A549 (cell line): ENCODE results near the gene ADRB1. TPM values are rescaled to one million over a fixed set of nuclear protein-coding genes. Genes with fewer than 3 reads are reported as not detected.

Experiments
- ATAC-seq, 2 experiments: fragments of 200-7000 bp in 1 of 2; fragments of >200 bp in 1 of 2; cut with Nextera tagmentation in 1 of 2; cut with Tn5 transposase in 1 of 2; 3 replicates each; pipeline versions ENCODE4 v1.8.0 to v1.9.1; 2018 to 2020; ENCODE audit warnings: mild to moderate bottlenecking in 1 of 2, moderate library complexity in 1 of 2
- CTCF ChIA-PET: fragments of 300-600 bp; sonication (Branson Sonifier 250); formaldehyde crosslinking; extraction: SDS; loops from one replicate; lab custom pipeline; 2021; ENCODE audit warnings: antibody characterized with exemption, inconsistent platforms; lab: Yijun Ruan, JAX
- POLR2A ChIA-PET: fragments of 350-600 bp; formaldehyde crosslinking; extraction: SDS; loops from one replicate; lab custom pipeline; 2021; ENCODE audit warnings: antibody characterized with exemption, inconsistent platforms; lab: Yijun Ruan, JAX
- DNase-seq, 2 experiments: peaks; one replicate each; pipeline versions ENCODE4 v3.0.0 to v3.0.0-alpha.2; 2011 to 2016; ENCODE audit warnings: low read depth in 1 of 2, low spot score in 1 of 2
- FAIRE-seq: peaks from 2 replicates; lab custom pipeline; 2011; peaks lifted over from hg19 to GRCh38; lab: Jason Lieb, UNC
- H3K27ac ChIP-seq, 2 experiments: fragments of >200 bp; sonication (Bioruptor Twin); formaldehyde crosslinking; 3 replicates each; pipeline ENCODE4 v1.5.1; 2016 to 2017
- H3K4me1 ChIP-seq: fragments of >200 bp; sonication (Bioruptor Twin); formaldehyde crosslinking; 3 replicates; pipeline ENCODE4 v1.6.1; 2016
- H3K4me2 ChIP-seq: fragments of >200 bp; sonication (Bioruptor Twin); formaldehyde crosslinking; 3 replicates; pipeline ENCODE4 v1.6.1; 2016
- H3K4me3 ChIP-seq: fragments of >200 bp; sonication (Bioruptor Twin); formaldehyde crosslinking; 3 replicates; pipeline ENCODE4 v1.5.1; 2016
- H3K9me3 ChIP-seq: fragments of >200 bp; sonication (Bioruptor Twin); formaldehyde crosslinking; 3 replicates; pipeline ENCODE4 v1.6.1; 2016
- BHLHE40 ChIP-seq: IDR thresholded peaks from 2 replicates; pipeline ENCODE4 v1.6.1; 2012; ENCODE audit warnings: low read depth, low read length, inconsistent platforms
- CBX2 ChIP-seq: fragments of 200-600 bp; sonication (generic); IDR thresholded peaks from 2 replicates; pipeline ENCODE4 v1.6.1; 2016; ENCODE audit warnings: low read depth, mild to moderate bottlenecking, borderline replicate concordance
- CBX8 ChIP-seq: fragments of 200-600 bp; sonication (generic); IDR thresholded peaks from 2 replicates; pipeline ENCODE4 v1.6.1; 2016
- CEBPB ChIP-seq, 2 experiments: fragments of >200 bp in 1 of 2; sonication (Bioruptor Twin) in 1 of 2; formaldehyde crosslinking in 1 of 2; IDR thresholded peaks; 2 replicates each; pipeline ENCODE4 v1.6.1; 2012 to 2016
- CHD2 ChIP-seq: fragments of 150-350 bp; IDR thresholded peaks from 2 replicates; pipeline ENCODE4 v1.6.1; 2014; ENCODE audit warnings: low read length; ENCODE audit not compliant: partially characterized antibody
- EHF ChIP-seq: fragments of 250-450 bp; sonication (Bioruptor Pico); IDR thresholded peaks from 2 replicates; pipeline ENCODE4 v1.5.0; 2020; ENCODE audit warnings: mild to moderate bottlenecking
- FOSL2 ChIP-seq, 2 experiments: fragments of 450-650 bp in 1 of 2; fragments of >200 bp in 1 of 2; sonication (Bioruptor Twin) in 1 of 2; formaldehyde crosslinking; IDR thresholded peaks; 2 replicates each; pipeline versions ENCODE4 v1.5.0 to v1.6.1; 2016 to 2020; ENCODE audit warnings: mild to moderate bottlenecking in 1 of 2, moderate library complexity in 1 of 2
- FOXS1 ChIP-seq: fragments of 250-450 bp; sonication (Bioruptor Pico); IDR thresholded peaks from 2 replicates; pipeline ENCODE4 v1.5.0; 2020; ENCODE audit warnings: mild to moderate bottlenecking, moderate library complexity
- JUN ChIP-seq, 2 experiments: fragments of >200 bp; sonication (Bioruptor Twin); formaldehyde crosslinking; IDR thresholded peaks; 2 replicates in 1 of 2; 3 replicates in 1 of 2; pipeline ENCODE4 v1.6.1; 2016 to 2017
- KDM1A ChIP-seq: fragments of 200-600 bp; sonication (generic); IDR thresholded peaks from 2 replicates; pipeline ENCODE4 v1.6.1; 2016; ENCODE audit warnings: low read depth, mild to moderate bottlenecking
- MAFK ChIP-seq: fragments of 450-650 bp; IDR thresholded peaks from 2 replicates; pipeline ENCODE4 v1.6.1; 2014; ENCODE audit not compliant: partially characterized antibody
- MAX ChIP-seq: IDR thresholded peaks from 2 replicates; pipeline ENCODE4 v1.6.1; 2012
- MAZ ChIP-seq: fragments of 150-350 bp; IDR thresholded peaks from 2 replicates; pipeline ENCODE4 v1.6.1; 2014; ENCODE audit warnings: antibody characterized with exemption, low read depth, low read length, borderline replicate concordance
- NFE2L2 ChIP-seq: fragments of 150-350 bp; conservative IDR thresholded peaks from 2 replicates; pipeline ENCODE4 v1.6.1; 2014; ENCODE audit warnings: low read length
- SMC3 ChIP-seq: fragments of >200 bp; sonication (Bioruptor Twin); formaldehyde crosslinking; IDR thresholded peaks from 3 replicates; pipeline ENCODE4 v1.6.1; 2018; ENCODE audit warnings: inconsistent platforms
- TFCP2L1 ChIP-seq: fragments of 250-450 bp; sonication (Bioruptor Pico); IDR thresholded peaks from 2 replicates; pipeline ENCODE4 v1.5.0; 2021; ENCODE audit warnings: mild to moderate bottlenecking
- TP53 ChIP-seq: fragments of 250-450 bp; sonication (Bioruptor Pico); IDR thresholded peaks from 2 replicates; pipeline ENCODE4 v1.5.0; 2021; ENCODE audit warnings: mild to moderate bottlenecking, moderate library complexity
- WGBS: methylation state at CpG from one replicate; pipeline ENCODE4 v1.1.6; 2017; ENCODE audit errors: missing lambda C conversion rate; 5-methylcytosine and 5-hydroxymethylcytosine counted together
- polyA plus RNA-seq, 4 experiments: library from polyadenylated mRNA; depleted of rRNA in 3 of 4; stranded (reverse); fragments of >200 nt; fragmentation: RNase III in 1 of 4; extraction: RNeasy Plus Mini Kit Qiagen cat#74134 plus additional on column Dnase treatment in 1 of 4; gene quantifications; 2 replicates in 3 of 4; 3 replicates in 1 of 4; pipeline ENCODE4 v1.2.3, GENCODE V29; 2011 to 2017
- TF ChIP-seq, protein P1 (sequence below): IDR thresholded peaks from 2 replicates; pipeline ENCODE4 v1.6.1; 2012
- TF ChIP-seq, protein P2 (sequence below): fragments of 450-650 bp; IDR thresholded peaks from 2 replicates; pipeline ENCODE4 v1.6.1; 2014; ENCODE audit warnings: antibody characterized with exemption
- TF ChIP-seq, protein P3 (sequence below): fragments of 150-350 bp; IDR thresholded peaks from 2 replicates; pipeline ENCODE4 v1.6.1; 2014; ENCODE audit warnings: low read depth, mild to moderate bottlenecking, low read length
- TF ChIP-seq, protein P4 (sequence below): fragments of 250-450 bp; sonication (Bioruptor Pico); IDR thresholded peaks from 2 replicates; pipeline ENCODE4 v1.5.0; 2020; ENCODE audit warnings: low read depth, mild to moderate bottlenecking, moderate library complexity

Gene ADRB1
- polyA plus RNA-seq, 2 of the 4 experiments (the other 2 are of a cell fraction), result 0.58 to 0.75 TPM

DNA sequence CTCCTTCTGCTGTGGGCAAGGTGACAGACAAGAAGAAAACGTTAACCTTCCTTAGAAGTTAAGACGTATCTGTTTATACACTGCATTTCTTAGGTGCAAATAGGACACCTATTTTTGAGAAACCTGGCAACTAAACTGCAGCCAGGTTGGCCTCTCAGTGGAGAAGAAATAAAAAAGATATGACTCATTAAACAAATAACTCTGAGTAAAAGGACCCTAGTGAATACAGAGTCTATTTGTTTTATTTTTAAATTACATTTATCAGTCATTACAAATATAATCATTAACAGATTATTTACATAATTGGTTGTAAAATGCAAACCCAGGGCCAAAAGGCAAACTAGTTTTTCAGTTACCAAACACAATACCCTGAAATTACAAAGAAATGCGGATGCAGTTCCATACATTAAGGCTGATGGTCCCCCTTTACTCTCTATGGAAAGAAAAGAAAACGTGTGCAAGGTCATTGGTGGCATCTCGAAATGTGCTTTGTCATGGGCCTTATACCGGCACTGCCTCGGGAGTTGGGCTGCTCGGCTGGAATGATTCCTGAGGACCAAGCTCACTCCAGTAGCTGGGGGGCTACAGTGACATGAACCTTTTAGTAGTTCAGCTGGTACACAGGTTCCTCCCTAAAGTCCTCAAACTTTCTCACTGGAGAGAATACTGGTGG lies 38.4 kb downstream of the ADRB1 start:
- H3K4me2 ChIP-seq, result peak overlapping the region; percentile 46
- peak; percentile 43 for FAIRE-seq
- POLR2A ChIA-PET, result no interaction called here
- peaks cover 16% of the 10 kb centered on the region for H3K4me1 ChIP-seq
- H3K4me3 ChIP-seq, result no peak overlapping the region
- no peaks in the 10 kb centered on the region for H3K9me3 ChIP-seq
- peak overlapping the region in 1 of 2 experiments; percentile 42; a peak in 3 of 6 replicates for H3K27ac ChIP-seq
- TF ChIP-seq MAX (peak; percentile 10; the same call in 1 of the 2 replicates), MAFK (no peak), CBX2 (no peak), FOSL2 (IDR thresholded peaks at IDR 0.05) (no peak), FOSL2 (CRISPR knock-in tag; IDR thresholded peaks at IDR 0.05) (peak; percentile 64), EHF (no peak), CBX8 (no peak), FOXS1 (no peak), TP53 (CRISPR knock-in tag) (no peak), KDM1A (no peak), TFCP2L1 (CRISPR knock-in tag) (no peak), NFE2L2 (0 out of 2 replicates have a peak, but pooled peaks have one; percentile 14), MAZ (no peak), CHD2 (no peak)
- TF ChIP-seq, protein P1, sequence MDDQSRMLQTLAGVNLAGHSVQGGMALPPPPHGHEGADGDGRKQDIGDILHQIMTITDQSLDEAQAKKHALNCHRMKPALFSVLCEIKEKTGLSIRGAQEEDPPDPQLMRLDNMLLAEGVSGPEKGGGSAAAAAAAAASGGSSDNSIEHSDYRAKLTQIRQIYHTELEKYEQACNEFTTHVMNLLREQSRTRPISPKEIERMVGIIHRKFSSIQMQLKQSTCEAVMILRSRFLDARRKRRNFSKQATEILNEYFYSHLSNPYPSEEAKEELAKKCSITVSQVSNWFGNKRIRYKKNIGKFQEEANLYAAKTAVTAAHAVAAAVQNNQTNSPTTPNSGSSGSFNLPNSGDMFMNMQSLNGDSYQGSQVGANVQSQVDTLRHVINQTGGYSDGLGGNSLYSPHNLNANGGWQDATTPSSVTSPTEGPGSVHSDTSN, result no peak
- TF ChIP-seq, all 56 proteins: peak for 3
- WGBS, result 28% methylated on average over 8 of the region's 8 CpGs
- DNase-seq (no peak), ATAC-seq (peak in 1 of 2 experiments; percentile 26; a peak in 1 of 6 replicates)
- CTCF ChIA-PET, result interaction anchor here (1.0 to 1.2 kb wide), 2 partner anchors 21 to 282 kb away, joined by 3 read pairs; no protein-coding TSS in a partner anchor

GRCh38 chr10:114083040-114083439 lies 39.4 kb downstream of the ADRB1 start:
- ChIA-PET CTCF (interaction anchor here (1.2 kb wide), 1 partner anchor 20 kb away, joined by 3 read pairs; no protein-coding TSS in a partner anchor), POLR2A (no interaction called here)
- Histone ChIP-seq H3K4me2 (0 out of 3 replicates have a peak overlapping the region, but pooled peaks have one; percentile 46), H3K27ac (peak overlapping the region in 1 of 2 experiments; percentile 42; a peak in 1 of 6 replicates), H3K9me3 (no peaks in the 10 kb centered on the region), H3K4me1 (peaks cover 16% of the 10 kb centered on the region), H3K4me3 (no peak overlapping the region)
- TF ChIP-seq, protein P2, sequence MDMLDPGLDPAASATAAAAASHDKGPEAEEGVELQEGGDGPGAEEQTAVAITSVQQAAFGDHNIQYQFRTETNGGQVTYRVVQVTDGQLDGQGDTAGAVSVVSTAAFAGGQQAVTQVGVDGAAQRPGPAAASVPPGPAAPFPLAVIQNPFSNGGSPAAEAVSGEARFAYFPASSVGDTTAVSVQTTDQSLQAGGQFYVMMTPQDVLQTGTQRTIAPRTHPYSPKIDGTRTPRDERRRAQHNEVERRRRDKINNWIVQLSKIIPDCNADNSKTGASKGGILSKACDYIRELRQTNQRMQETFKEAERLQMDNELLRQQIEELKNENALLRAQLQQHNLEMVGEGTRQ, result peak; percentile 57
- TF ChIP-seq, protein P3, sequence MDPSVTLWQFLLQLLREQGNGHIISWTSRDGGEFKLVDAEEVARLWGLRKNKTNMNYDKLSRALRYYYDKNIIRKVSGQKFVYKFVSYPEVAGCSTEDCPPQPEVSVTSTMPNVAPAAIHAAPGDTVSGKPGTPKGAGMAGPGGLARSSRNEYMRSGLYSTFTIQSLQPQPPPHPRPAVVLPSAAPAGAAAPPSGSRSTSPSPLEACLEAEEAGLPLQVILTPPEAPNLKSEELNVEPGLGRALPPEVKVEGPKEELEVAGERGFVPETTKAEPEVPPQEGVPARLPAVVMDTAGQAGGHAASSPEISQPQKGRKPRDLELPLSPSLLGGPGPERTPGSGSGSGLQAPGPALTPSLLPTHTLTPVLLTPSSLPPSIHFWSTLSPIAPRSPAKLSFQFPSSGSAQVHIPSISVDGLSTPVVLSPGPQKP, result no peak
- FAIRE-seq, result no peak
- 94% methylated on average over 5 of the region's 5 CpGs for WGBS
- peak in 1 of 2 experiments; percentile 40 for DNase-seq
- peak in 1 of 2 experiments; percentile 47; a peak in 3 of 6 replicates for ATAC-seq

DNA sequence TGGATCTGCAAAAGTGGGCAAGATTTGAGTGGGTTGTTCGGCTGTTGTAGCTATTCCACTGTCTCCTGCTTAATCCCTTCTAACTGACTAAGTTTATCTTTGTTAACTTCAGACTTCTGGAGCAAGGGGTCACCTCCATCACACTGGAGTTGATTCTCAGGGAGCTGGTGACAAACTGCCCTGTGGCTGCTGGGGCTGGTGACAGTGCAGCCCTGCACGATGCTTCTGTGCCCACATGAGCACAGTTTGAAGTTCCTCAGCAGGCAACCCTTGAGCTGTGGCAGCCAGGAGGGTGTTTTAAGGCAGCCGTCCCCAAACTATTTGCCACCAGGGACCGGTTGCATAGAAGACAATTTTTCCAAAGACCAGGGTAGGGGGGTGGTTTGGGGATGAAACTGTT lies 40.5 kb downstream of the ADRB1 start:
- peaks cover 16% of the 10 kb centered on the region for H3K4me1 ChIP-seq
- ChIA-PET POLR2A (no interaction called here), CTCF (interaction anchor here (0.8 to 1.3 kb wide), 4 partner anchors 16 to 259 kb away, joined by 3 to 5 read pairs (median 3); no protein-coding TSS in a partner anchor)
- WGBS, result 65% methylated on average over 4 of the region's 4 CpGs
- ATAC-seq (no peak; a peak in 1 of 6 replicates), FAIRE-seq (no peak), DNase-seq (no peak)
- H3K4me3 ChIP-seq, result no peak overlapping the region
- H3K9me3 ChIP-seq, result no peaks in the 10 kb centered on the region
- H3K4me2 ChIP-seq, result no peak overlapping the region
- no peak overlapping the region for H3K27ac ChIP-seq
- TF ChIP-seq, protein P4, sequence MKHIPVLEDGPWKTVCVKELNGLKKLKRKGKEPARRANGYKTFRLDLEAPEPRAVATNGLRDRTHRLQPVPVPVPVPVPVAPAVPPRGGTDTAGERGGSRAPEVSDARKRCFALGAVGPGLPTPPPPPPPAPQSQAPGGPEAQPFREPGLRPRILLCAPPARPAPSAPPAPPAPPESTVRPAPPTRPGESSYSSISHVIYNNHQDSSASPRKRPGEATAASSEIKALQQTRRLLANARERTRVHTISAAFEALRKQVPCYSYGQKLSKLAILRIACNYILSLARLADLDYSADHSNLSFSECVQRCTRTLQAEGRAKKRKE, result no peak
- TF ChIP-seq BHLHE40 (no peak), CEBPB (IDR thresholded peaks at IDR 0.05) (no peak), MAX (no peak), SMC3 (no peak), JUN (IDR thresholded peaks at IDR 0.05) (no peak)
- TF ChIP-seq, protein P1, result no peak
- TF ChIP-seq, protein P3, result no peak
